ENCODE data around the gene HSD17B3.

DNA sequence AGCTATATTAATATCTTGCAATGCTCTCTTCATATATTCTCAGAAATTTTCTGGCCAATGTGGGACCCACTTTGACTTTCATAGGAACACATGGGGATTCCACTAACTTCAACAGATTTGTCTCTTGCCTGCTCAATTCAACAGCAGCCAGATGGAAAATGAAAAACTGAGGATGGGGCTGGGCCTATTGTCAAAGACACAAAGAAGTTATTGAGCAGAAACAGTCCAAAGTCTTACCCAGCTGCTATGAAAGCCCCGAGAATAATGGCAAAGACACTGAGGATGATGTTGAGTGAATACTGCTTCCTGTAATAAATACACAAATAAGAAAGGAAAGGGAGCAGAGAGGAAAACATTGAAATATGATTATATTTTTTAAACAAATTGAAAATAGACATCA, 48.9 kb upstream of the HSD17B3 start:
- TF ChIP-seq POLR2AphosphoS5 (IDR thresholded peaks at IDR 0.05; ENCODE audit: low read depth, low read length) (no peak), REST (IDR thresholded peaks at IDR 0.05; ENCODE audit: low read depth, low read length) (no peak), CTCF (IDR thresholded peaks at IDR 0.05) (no peak), FOSL2 (IDR thresholded peaks at IDR 0.05; ENCODE audit: borderline replicate concordance, low read depth) (no peak), RAD21 (IDR thresholded peaks at IDR 0.05; ENCODE audit: low read length) (no peak), TCF12 (IDR thresholded peaks at IDR 0.05) (no peak), YY1 (IDR thresholded peaks at IDR 0.05; ENCODE audit: low read depth) (no peak), TEAD4 (IDR thresholded peaks at IDR 0.05; ENCODE audit: borderline replicate concordance, insufficient read depth) (no peak), JUND (IDR thresholded peaks at IDR 0.05) (no peak)
- TF ChIP-seq, protein P1, sequence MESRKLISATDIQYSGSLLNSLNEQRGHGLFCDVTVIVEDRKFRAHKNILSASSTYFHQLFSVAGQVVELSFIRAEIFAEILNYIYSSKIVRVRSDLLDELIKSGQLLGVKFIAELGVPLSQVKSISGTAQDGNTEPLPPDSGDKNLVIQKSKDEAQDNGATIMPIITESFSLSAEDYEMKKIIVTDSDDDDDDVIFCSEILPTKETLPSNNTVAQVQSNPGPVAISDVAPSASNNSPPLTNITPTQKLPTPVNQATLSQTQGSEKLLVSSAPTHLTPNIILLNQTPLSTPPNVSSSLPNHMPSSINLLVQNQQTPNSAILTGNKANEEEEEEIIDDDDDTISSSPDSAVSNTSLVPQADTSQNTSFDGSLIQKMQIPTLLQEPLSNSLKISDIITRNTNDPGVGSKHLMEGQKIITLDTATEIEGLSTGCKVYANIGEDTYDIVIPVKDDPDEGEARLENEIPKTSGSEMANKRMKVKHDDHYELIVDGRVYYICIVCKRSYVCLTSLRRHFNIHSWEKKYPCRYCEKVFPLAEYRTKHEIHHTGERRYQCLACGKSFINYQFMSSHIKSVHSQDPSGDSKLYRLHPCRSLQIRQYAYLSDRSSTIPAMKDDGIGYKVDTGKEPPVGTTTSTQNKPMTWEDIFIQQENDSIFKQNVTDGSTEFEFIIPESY (IDR thresholded peaks at IDR 0.05; ENCODE audit: borderline replicate concordance, low read depth): no peak

Data from SK-N-SH (cell line).